ENCODE results near the gene ATP2B1. TPM values are rescaled to one million over a fixed set of nuclear protein-coding genes. Genes with fewer than 3 reads are reported as not detected.

The ATP2B1 gene
- total and polyA plus RNA-seq, 2 of the 13 experiments (the other 11 are each of a cell fraction or from before 2014, with no cell fraction given) = 12.1 to 60.2 TPM

- no peak overlapping the region for H3K4me3 ChIP-seq (replicated peaks in 1 of 3; ENCODE audit: insufficient read depth in 1 of 3, low read depth in 2 of 3, low read length in 3 of 3)
- H3K36me3 ChIP-seq (replicated peaks in 1 of 2; ENCODE audit: control insufficient read depth in 1 of 2, insufficient read depth in 2 of 2, low read length in 2 of 2) = no peaks in the 10 kb centered on the region
- no peak for FAIRE-seq
- in situ Hi-C loops (cut with HindIII; ENCODE audit: extremely low pct_ligation_motif_present, low pct_unique_long_range_greater_than_20kb) (loop anchor here (10.0 kb wide), 1 partner anchor 156 kb away; no protein-coding TSS in a partner anchor), intact Hi-C loops (cut with micrococcal nuclease; ENCODE audit: unreplicated experiment) (loop anchor here (10.0 kb wide), 1 partner anchor 346 kb away; the partner anchor contains the start of gene DUSP6)
- no peak overlapping the region for H2AFZ ChIP-seq (ENCODE audit: low read length)
- no peaks in the 10 kb centered on the region for H3K27me3 ChIP-seq (ENCODE audit: control insufficient read depth in 1 of 2, insufficient read depth in 2 of 2, low read length in 2 of 2)
- ChIA-PET CTCF (ENCODE audit: low intra/inter-chr PET ratio, low total read pairs) (no interaction called here), POLR2A (no interaction called here)
- peaks cover 19% of the 10 kb centered on the region; the same call in 1 of the 2 replicates for H4K20me1 ChIP-seq (ENCODE audit: insufficient read depth, low read length)
- peaks cover 99% of the 10 kb centered on the region for H3K79me2 ChIP-seq (ENCODE audit: insufficient read depth, low read length)
- peaks cover 62% of the 10 kb centered on the region for H3K4me1 ChIP-seq (ENCODE audit: insufficient read depth, low read length)
- no peak for ATAC-seq
- H3K9me3 ChIP-seq (ENCODE audit: low read length) = no peaks in the 10 kb centered on the region
- WGBS (ENCODE audit: low lambda C conversion rate) = 95% methylated on average over 4 of the region's 4 CpGs
- no peak overlapping the region for H3K9ac ChIP-seq (ENCODE audit: insufficient read depth, low read depth, low read length)
- H3K4me2 ChIP-seq (ENCODE audit: low read depth, low read length) = no peak overlapping the region
- TF ChIP-seq DNMT3B (CRISPR knock-in tag; conservative IDR thresholded peaks at IDR 0.05) = no peak
- TF ChIP-seq HOXD1 (CRISPR knock-in tag; IDR thresholded peaks at IDR 0.05) = no peak
- no peak for TF ChIP-seq ZNF24 (IDR thresholded peaks at IDR 0.05)
- TF ChIP-seq TEAD2 (CRISPR knock-in tag; IDR thresholded peaks at IDR 0.05) = no peak
- TF ChIP-seq XBP1 (CRISPR knock-in tag; IDR thresholded peaks at IDR 0.05) = no peak
- TF ChIP-seq BHLHE40 (IDR thresholded peaks at IDR 0.05; ENCODE audit: low read length) = no peak
- TF ChIP-seq FUBP1 (CRISPR knock-in tag; IDR thresholded peaks at IDR 0.05; ENCODE audit: borderline replicate concordance) = no peak
- no peak for TF ChIP-seq ZNF652 (CRISPR knock-in tag; IDR thresholded peaks at IDR 0.05; ENCODE audit: borderline replicate concordance, low read depth)
- no peak for TF ChIP-seq SMAD1 (CRISPR knock-in tag; IDR thresholded peaks at IDR 0.05; ENCODE audit: borderline replicate concordance, low read depth)
- TF ChIP-seq NKX3-1 (CRISPR knock-in tag; IDR thresholded peaks at IDR 0.05) = no peak
- TF ChIP-seq ZNF350 (CRISPR knock-in tag; IDR thresholded peaks at IDR 0.05; ENCODE audit: borderline replicate concordance, low read depth) = no peak
- TF ChIP-seq CC2D1A (CRISPR knock-in tag; IDR thresholded peaks at IDR 0.05) = no peak
- TF ChIP-seq ESRRA (CRISPR knock-in tag; IDR thresholded peaks at IDR 0.05; ENCODE audit: low read depth) = no peak
- no peak for TF ChIP-seq MXD4 (CRISPR knock-in tag; IDR thresholded peaks at IDR 0.05)
- no peak for DNase-seq (ENCODE audit: low spot score)
- no TSS peak for BruUV-seq (replicated peaks)
- no peak overlapping the region for H3K27ac ChIP-seq (ENCODE audit: extremely low read length, insufficient read depth, low read length)
Observed at GRCh38 chr12:89700191-89700810, 8.3 kb downstream of the ATP2B1 start.
